HG02588 (cell line): Measurements from ENCODE around the gene LY6G6D.

Experiments used
- ATAC-seq: cut with Tn5 transposase; IDR thresholded peaks from one replicate; pipeline ENCODE4 v1.9.1; 2021; ENCODE audit warnings: mild to moderate bottlenecking, moderate library complexity; ENCODE audit not compliant: unreplicated experiment

LY6G6D gene

DNA sequence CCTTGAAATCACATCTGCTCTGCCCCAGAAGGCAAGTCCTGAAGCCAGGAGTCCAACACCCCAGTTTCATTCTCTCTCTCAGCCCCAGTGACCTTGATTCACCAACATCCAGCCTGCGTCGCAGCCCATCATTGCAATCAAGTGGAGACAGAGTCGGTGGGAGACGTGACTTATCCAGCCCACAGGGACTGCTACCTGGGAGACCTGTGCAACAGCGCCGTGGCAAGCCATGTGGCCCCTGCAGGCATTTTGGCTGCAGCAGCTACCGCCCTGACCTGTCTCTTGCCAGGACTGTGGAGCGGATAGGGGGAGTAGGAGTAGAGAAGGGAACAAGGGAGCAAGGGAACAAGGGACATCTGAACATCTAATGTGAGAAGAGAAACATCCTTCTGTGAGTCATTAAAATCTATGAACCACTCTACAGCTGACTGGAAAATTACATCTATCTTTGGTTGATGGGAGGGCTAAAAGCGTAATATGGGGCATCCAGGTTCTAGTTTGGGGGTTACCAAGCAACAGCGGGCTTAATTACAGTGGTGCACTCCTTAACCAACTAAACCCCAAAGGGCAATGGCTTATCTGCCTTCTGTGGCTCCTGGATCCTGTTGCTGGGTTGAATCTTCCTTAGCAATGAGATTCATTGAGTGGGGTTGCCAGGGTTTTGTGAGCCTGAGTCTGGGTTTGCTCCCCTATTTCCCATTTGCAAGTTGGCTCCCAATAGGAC, 2.5 kb downstream of the LY6G6D start:
- no peak for ATAC-seq

DNA sequence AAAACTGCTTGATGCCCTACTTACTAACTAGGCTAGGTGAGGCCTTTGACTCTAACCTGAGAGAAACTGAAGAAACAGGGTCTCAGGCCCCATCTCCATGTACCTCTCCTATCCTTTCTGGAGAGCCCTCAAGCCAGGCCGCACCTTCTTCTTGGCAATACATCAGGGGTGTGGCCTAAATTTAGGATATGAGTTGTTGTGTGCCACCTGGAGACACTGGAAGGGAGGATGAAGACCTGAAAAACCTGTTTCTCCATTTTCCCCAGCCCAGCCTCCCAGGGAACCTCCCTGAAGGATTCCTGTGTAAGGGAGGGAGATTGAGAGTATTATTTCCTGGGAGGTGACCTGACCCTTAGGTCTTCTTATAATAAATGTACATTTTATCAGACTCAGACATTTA, 3.1 kb downstream of the LY6G6D start:
- no peak for ATAC-seq

DNA sequence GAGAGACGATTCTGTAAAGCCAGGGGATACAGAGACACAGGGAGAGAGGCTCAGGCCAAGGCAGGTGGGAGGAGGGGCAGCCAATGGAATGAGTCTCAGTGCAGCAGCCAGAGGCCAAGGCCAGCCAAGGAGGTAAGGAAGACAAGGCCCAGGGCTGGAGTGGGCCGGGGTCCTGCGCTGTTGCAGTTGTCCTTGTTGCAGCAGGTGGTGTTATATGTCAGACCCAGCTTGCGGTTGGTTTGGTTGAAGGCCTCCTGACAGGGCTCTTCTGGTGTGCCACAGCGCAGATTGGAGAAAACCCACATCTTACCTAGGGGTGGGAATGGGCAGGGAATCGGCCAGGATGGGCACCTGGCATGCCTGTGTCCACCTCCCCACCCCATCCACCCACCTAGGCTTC, 3.9 kb downstream of the LY6G6D start:
- no peak for ATAC-seq

DNA sequence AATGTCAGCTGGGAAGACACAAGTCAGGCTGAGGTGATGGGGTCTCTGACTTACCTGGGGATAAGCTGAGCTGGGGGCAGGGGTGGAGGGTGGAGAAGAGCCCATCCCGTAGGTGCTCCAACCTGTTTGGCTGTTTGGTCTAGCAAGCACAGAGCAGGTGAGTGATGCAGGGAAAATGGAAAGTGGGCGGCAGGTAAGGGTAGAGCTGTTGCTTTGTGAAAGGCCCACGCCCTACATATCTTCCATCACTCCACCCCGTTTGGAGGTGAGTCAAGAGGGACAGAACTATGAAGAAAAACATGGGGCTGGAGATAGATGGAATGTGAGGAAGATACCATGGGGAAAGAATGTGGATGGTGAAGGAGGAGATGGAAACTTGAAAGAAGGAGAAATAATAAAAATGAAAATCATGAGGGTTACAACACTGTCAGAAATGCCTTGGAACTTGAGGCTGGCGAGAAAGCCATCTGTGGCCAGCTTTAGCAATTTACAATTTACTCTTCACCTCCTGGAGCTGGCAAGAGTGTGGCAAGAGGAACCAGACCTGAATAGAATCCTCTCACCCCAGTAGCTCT, 5.1 kb downstream of the LY6G6D start:
- ATAC-seq, result no peak

DNA sequence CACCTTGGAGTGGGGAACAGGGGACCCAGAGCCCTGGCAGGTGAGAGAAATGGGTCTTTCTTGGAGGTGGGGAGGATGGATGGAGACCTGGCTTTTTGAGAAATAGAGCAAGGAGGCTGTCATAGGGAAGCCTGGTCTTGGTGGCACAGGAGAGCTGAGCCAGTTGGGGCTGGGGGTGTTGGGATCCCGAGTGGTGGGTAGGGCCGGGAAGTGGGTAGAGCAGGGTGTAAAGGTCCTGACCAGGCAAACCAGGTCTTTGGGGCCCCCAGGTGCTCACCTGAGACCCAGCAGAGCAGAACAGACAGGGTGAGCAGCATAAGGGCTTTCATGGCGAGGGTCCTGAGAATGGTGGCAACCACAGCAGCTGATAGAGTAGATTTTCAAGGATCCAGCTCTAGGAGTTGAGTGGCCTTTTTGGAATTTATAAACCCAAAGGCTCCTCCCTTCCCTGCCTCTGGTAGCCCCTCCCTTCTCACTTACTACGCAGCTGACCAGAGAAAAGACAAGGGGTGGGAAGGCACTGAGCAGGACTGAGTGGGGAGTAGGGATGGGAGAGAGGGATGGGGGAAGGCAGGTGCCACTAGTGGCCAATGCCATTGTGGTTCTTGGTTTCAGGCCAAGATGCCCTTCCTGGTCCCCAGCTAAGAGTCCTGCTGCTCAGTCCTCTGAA, 6.3 kb downstream of the LY6G6D start, which contains the start of gene LY6G6C:
Gene LY6G6C, minus strand, starts transcription at position 396 of the 670 bp plus-strand sequence. Its CDS starts 67 bp downstream, at position 329.
- ATAC-seq, result no peak

DNA sequence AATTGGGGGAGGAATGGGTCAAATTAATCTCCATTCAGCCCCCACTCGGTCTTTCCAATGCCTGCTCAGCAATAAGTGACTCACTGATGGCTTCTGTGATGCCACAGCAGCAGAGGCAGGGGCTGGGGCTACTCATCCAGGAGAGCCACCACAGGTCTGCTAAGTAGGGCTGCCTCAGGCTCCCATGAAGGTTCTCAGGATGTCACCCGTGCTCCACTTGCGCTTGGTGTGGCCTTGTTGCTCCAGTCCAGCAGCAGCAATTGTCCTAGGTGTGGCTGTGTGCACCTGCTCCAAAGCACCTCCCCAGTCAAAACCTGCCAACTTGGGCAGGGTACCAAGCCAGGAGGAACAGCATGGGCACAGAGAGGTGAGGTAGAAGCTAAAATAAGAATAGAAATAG, 7.0 kb downstream of the LY6G6D start:
- no peak for ATAC-seq

DNA sequence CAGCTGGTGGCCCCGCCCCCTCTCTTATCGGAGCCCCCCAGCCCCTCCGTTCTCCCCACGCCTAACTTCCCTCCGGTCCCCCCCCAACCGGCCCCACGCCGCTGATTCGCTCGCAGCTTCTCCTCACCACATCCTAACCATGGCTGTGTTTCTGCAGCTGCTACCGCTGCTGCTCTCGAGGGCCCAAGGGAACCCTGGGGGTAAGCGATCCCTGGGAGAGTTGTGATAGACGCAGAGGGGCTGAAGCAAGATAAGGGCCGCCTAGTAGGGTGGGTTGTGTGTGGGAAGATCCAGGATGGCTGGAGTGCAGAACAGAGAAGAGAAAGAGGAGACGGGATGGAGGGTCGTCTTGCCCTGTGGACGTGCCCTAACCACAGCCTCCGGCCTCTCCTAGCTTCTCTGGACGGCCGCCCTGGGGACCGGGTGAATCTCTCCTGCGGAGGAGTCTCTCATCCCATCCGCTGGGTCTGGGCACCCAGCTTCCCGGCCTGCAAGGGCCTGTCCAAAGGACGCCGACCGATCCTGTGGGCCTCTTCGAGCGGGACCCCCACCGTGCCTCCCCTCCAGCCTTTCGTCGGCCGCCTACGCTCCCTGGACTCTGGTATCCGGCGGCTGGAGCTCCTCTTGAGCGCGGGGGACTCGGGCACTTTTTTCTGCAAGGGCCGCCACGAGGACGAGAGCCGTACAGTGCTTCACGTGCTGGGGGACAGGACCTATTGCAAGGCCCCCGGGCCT, 8.3 kb downstream of the LY6G6D start, which contains the start of gene MPIG6B:
Gene MPIG6B, plus strand, starts transcription at position 129 of the 735 bp plus-strand sequence. Its CDS starts 11 bp downstream, at position 140.
- ATAC-seq, result no peak

DNA sequence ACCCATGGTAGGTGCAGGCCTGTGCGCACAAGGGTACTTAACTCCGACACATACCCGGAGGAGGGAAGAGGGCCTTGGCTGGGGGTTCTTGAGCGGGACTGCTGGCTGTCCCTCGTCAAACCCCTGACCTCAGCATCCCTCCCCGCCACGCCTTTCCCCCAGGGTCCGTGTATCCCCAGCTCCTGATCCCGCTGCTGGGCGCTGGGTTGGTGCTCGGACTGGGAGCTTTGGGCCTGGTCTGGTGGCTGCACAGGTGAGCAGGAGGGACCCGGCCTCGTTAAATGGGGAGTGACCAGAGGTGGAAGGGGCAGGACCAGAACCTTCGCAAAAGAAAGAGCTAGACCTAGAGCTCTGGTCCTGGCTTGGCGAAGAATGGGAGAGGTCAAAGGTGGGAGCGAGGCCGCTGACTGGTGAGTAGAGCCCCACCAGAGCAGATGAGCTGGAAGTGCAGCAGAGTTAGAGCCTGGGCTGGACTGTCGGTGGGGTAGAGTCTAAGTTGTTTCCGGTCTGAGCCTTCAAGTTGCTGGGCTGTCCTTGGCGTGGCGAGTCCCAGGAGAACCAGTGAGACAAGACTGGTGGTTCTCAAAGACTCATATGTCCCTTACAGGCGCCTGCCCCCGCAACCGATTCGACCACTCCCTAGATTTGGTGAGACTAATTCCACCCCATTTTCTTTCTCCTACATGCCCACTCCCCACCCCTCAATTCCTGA, 9.0 kb downstream of the LY6G6D start:
- ATAC-seq, result no peak

DNA sequence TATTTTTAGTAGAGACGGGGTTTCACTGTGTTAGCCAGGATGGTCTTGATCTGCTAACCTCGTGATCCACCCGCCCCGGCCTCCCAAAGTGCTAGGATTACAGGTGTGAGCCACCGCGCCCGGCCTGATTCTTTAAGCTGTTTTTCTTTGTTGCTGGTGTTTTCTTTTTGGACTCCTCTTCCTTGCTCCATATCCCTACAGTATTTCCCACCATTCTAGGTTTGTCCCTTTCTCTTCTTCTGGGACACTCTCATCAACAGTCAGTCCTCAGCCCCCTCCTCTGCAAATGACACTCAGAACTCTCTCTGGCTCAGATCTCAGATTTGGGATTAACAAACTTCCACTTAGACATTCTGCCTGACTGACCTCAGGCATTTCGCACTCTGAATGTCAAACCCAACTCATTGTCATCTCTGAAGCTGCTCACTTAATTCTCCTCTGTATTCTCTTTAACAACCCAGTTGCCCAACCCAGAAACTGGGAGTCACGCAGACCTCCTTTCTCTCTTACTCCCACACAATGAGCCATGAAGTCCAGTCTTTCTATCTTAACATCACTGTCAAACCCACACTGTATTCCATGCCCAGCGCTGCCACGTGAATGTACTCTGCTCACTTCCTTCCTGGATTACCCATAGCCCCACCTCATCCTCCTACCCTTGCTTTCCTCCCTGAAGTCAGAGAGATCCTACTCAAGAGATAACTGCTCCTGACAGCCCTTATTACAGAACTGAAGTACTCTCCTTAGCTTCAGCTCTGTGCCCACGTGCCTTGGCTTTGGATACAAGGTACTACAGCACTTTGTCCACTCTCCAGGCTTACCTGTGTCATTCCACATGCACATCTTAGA, 10.6 kb downstream of the LY6G6D start:
- no peak for ATAC-seq

DNA sequence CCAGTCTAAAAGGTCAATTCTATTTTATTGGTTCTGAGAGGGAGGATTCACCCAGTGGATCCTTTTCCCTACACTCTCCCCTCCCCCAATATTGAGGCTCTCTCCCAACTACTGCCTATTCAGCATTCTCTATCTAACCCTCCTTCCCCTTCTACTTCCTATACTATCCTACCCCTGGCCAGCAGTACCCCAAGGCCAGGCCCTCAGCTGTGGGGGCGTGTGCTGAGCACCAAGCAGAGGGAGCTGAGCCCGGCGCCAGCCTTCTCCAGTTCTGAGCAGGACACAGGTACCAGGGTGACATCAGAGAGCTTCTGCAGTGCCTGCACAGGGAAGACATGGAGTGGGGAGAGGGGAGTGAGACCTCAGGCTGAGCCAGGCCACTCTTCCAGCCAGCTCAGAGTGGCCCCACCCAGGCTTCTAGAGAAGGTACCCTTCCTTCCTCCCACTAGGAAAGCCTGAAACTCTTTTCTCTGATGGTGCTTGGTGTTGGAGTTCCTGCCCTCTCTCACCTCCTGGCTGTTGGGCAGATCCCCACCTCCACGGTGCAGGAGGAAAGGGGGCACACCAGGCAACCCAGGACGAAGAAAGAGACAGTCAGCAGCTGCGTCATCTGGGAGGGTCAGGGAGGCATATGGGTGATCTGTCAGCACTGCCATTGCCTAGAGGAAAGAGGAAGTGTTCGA, 12.0 kb downstream of the LY6G6D start:
- ATAC-seq, result no peak

DNA sequence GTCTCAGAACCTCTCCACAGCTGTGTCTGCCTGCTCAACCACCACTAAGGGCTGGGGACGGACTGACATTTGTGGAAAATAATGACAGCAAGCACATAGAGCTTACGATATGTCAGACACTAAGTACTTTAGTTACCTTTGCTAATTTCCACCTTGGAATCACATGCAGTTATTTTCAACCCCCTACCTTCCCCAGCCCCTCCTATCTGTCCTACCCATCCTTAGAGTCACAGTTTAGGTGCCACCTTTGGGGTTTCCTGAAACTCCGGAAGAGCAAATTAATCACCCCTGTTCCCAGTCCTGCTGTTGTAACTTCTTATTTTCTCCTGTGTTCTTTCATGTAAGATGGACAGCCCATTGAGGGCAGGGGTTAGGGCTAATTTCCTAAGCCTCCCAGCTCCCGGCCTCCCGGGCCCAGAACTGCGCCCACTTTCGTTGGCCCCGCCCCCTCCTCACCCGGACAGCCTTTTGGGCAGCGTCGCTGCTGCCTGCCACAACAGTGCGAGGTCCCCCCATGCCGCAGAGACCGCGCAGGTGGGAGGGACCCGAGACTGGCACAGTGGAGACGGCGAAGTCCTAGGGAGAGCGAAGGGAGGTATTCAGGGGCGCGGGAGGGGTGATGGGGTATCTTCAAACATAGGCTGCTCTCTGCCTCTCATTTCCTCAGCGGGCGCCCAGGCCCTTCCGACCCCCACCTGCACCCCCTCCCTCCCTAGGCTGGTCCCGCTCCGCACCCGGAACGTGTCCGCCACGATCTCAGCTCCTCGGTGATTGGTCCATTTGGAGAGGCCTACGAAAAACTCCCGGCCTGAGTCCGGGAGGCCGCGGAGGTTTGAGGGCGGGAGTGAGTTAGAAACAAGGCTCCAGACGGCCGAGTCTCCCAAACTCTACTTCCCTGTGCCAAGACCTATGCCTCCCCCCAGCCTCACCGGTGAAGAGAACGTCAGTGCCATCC, 12.8 kb downstream of the LY6G6D start:
- ATAC-seq, result no peak

DNA sequence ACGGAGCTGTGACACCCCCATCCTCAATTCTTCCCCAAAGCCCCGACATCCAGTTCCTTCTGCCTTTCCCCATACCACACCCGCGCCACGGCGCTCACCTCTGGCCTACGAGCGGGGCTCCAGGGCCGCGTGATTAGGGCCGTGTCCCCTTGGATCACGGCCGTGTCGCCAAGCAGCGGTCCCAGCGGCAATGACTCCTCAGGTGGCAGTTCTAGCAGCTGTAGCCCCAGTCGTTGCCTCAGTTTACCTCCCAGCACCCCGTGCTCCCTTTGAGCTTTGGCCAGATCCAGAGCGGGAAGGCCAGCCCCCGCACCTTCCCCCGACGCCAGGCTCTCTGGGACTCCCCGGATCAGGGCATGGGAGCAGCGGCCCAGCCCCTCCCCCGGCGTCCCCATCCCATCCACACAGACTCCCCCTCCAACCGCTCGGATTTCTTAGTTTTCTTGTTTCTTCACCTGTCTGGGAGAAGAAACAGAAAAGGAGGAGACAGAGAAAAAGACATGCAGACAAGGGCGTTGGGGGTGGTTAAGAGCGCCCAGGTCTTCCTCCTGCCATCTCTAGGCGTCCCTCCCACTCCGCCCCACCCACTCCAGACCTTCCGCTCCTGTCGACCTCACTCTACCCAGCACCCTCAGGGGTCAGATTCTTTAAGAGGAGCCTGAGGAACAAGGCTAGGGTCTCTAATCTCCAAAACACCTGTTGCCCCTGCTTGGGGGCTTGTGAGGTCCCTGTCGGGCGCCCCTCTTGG, 13.8 kb downstream of the LY6G6D start, which contains the start of gene DDAH2:
Gene DDAH2, minus strand, starts transcription at position 533 of the 748 bp plus-strand sequence. Its CDS starts 138 bp downstream, at position 395.
- no peak for ATAC-seq

DNA sequence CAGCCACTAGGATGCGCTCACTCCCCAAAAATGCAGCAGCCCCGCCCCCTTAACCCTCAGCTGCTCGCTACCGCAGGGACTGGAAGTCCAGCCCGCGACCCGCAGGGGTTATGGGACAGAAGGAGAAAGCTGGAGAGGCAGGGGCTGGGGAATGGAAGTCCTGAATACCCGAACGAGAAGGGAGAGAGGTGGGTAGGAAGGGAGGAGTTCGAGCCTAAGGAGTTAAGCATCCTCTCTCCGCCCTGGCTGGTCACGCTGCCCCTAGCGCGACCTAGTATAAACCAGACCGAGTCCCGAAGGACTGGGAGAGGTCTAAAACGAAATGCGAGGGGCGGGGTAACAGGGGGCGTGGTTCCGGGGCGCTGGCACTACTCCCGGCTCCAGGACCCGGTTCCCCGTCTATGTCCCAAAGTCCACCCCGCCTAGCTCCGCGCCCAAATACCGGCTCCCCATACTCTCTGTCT, 14.4 kb downstream of the LY6G6D start:
- no peak for ATAC-seq

DNA sequence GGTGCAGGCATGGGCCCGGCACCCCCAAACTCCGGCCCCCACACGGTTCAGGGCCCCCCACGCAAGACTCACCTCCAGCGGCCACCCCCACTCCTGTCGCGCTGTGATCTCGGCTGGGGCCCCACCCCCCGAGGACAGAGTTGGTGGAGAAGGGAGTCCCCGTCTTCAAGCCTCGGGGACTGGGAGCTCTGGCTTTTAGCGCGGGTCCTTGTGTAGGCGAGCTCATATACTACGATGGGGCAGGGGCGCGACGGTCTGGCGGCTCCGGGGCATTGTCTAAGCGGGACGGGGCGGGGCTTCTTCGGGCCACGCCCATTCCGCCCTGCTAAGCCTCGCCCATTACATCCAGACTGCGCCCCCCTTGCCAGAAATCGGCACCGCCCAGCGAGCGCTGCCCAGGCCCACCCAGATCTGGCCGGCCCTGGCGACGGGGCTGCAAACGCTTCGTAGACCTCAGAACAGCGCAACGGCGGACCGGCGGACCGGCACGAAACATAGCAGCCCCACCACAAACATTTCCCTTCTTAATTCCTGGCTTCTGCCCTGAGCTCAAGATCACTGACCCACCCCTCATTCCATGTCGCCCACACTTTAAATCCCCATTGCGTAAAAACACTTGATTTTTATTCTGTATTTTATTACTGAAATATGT, 15.0 kb downstream of the LY6G6D start:
- ATAC-seq, result no peak

DNA sequence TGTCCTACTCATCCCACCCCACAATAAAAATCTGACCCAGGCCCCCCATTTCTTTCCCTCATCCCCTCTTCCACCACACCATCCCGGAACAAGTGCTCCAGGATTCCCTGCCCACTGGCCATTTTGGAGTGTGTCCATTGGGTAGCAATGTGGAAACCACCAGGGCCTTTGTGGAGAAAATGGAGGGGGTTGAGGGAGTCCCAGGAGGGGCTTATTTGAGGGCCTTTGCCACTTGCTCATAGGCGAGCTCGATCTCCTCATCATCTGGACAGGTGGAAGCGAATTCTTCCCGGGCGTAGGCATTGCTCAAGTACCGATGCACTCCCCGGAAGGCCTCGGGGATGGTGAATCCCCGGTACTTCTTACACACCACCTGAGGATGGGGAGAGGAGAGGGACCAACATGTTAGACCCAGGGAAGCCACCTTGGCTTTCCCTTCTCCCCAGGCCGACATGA, 15.5 kb downstream of the LY6G6D start:
- ATAC-seq, result no peak

DNA sequence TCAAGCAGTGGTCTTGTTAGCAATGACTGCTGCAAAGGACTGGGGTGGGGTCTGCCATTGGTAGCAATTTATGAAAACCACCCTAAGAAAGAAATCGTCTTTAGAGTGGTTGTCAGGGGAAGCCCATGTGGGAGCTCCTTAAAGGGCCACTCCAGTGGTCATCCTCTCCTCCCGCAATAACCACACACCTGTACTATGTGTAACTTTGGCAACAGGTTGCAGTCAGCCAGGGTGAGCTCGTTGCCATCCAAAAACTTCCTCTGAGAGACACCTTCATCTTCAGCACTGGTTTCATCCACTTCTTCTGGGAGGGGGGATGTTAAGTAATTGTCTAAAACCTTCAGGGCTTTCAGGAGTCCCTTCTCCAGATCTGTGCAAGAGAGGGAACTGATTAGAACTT, 16.9 kb downstream of the LY6G6D start:
- no peak for ATAC-seq

DNA sequence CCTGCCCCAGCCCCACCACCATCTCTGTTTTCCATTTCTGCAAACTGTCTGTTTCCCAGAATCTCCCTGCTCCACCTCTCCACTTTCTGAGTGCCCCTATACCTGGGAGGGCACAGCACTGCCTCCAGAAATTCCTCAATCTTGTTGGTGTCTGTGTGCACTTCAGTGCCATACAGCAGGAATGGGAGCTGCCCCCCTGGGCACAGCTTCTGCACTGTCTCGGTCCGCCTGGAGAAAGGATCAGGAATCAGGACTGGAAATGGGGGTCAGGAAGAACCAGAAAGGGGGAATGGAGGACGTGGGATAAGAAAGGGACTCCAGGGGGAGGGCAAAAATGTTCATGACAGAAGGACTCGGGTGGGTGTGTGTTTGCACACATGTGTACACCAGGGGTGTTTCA, 18.6 kb downstream of the LY6G6D start:
- no peak for ATAC-seq
